NCI-H1048 (cell line): ENCODE results near the gene ALDH3B2.
"Not testable (repeated sequence)": the region's sequence is repeated elsewhere in the genome, so short reads cannot be mapped to it uniquely, and the experiment has no call there.

Experiments used
- DNase-seq: peaks from one replicate; lab custom pipeline; 2025; lab: John Stamatoyannopoulos, UW

The ALDH3B2 gene

DNA sequence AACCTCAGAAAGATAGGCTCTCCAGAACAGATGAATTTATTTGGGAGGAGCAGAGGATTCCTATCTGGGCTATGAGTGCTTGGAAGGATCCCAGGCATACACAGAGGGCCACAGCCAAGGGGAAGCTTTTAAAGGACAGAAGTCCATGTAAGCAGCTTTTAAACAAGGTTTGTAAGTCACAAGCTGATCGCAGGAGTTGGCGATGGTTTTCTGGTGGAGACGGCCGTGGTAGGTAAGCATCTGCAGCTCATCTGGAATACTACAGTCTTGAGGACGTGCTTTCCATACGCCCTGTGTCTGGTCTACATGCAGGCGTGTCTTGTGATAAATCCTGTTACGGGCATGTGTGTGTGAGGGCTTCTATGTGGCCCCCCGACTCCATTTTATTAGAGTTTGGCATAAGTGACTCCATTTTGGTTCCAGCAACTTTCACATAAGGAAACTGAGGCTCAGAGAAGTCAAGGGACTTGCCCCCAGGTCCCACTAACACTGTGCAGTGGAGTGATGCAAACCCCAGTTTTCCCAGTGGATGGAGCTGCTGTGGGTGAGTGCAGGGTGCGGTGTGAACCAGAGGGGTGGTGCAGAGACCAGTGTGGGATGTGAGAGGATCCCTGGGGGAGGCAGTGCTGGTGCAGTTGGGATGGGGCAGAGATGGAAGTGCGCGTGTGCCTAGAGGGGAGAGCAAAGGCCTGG is 12.1 kb downstream of the ALDH3B2 start:
- DNase-seq, result no peak

DNA sequence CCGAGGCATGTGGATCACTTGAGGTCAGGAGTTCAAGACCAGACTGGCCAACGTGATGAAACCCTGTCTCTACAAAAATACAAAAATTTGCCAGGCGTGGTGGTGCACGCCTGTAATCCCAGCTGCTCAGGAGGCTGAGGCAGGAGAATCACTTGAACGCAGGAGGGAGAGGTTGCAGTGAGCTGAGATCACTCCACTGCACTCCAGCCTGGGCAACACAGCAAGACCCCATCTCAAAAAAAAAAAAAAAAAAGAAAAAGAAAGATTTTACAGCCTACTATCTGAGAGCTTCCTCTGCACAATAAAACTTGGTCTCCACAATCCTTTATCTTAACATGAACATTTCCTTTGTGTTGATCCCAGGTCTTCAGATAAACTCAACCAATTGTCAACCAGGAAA is 13.7 kb downstream of the ALDH3B2 start:
- not testable (repeated sequence) for DNase-seq

DNA sequence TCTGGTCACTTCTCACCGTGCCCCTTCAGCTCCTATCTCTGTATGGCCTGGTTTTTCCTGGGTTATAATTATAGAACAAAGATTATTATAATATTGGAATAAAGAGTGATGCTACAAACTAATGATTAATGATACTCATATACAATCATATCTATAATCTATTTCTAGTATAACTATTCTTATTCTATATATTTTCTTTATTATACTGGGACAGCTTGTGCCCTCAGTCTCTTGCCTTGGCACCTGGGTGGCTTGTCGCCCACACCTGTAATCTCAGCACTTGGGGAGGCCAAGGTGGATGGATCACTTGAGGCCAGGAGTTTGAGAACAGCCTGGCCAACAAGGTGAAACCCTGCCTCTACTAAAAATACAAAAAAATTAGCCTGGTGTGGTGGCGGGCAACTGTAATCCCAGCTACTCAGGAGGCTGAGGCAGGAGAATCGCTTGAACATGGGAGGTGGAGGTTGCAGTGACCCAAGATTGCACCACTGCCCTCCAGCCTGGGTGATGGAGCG is 14.7 kb downstream of the ALDH3B2 start:
- DNase-seq, result not testable (repeated sequence)

DNA sequence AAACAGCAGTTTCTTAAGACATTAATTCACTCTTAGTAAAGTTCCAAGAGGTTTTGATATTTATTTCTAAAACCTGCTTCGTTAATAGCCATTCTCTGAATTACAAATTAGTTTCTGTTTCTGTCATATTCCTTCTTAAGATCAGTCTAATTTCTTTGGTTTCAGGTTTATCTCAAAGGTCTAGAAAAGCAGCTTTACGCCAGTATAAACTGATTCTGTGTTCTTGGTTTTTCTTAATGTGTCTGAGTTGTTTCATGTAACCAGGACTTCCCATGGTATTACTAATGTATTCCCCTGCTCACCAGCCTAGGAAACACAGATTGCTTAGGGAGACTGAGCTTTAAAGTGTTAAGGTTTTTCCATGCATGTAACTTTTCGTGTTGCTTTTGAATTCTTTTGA is 17.1 kb downstream of the ALDH3B2 start:
- DNase-seq, result no peak

DNA sequence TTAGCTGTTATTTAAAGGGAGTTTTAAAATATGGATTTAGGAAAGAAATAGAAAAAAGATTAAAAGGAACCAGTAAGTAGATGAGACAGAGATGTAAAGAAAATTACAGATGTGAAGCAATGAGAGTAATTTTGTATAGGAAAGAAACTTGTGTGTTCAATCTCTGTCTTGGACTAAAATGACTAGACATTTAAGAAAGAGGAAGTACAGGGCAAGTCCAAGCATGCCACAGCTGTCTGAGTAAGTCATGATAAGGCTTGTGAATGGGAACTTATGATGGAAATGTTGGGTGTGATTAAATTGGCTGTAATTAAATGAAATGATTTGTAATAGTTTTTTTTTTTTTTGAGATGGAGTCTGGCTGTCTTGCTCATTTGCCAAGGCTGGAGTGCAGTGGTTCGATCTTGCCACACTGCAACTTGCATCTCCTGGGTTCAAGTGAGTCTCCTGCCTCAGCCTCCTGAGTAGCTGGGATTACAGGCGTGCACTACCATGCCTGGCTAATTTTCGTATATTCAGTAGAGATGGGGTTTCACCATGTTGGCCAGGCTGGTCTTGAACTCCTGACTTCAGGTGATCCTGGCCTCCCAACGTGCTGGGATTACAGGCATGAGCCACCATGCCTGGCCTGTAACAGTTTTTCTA is 18.0 kb downstream of the ALDH3B2 start:
- no peak for DNase-seq

DNA sequence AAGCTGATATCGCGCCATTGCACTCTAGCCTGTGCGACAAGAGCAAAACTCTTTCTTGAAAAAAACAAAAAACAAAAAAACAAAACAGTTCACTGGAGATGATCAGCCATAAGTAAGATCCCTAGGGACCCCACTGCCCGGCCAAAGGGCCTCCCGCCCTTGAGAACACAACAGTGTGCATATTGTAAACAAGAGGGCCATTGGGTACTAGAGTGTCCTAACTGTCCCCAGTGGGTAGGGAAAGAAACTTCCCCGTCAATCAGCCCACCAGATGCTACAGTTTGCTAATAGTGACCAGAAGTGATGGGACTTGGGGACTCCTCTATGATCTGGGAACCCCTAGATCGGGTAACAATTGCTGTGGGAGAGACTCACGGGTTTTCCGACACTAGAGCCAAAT is 20.2 kb downstream of the ALDH3B2 start:
- DNase-seq, result no peak

DNA sequence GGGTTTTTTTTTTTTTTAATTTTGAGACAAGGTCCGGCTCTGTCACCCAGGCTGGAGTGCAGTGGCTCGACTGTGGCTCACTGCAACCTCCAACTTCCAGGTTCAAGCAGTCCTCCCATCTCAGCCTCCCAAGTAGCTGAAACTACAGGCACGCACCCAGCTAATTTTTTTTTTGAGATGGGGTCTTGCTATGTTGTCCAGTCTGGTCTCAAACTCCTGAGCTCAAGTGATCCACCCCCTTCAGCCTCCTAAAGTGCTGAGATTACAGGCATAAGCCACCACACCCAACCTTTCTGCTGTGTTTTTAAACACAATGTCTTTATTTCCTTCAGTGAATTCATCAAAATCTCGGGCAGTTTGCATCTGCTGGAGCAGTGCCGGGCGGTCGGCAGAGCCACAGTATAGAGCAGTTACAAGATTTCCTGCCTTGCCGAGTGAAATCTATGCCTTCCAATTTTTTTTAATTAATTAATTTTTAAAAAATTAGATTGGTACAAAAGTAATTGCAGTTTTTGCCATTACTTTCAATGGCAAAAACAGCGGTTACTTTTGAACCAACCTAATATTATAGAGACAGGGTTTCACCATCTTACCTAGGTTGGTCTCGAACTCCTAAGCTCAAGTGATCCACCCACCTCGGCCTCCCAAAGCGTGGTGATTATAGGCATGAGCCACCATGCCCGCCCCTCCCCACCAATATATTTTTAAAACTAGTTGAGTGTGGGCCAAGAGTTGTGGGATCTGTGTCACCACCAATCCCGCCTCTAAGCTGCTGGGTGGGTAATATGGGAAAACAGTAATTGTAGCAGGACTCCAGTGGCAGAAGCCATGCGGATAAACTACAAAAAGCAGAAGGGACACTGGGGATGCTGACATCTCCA is 21.2 kb downstream of the ALDH3B2 start:
- no peak for DNase-seq

DNA sequence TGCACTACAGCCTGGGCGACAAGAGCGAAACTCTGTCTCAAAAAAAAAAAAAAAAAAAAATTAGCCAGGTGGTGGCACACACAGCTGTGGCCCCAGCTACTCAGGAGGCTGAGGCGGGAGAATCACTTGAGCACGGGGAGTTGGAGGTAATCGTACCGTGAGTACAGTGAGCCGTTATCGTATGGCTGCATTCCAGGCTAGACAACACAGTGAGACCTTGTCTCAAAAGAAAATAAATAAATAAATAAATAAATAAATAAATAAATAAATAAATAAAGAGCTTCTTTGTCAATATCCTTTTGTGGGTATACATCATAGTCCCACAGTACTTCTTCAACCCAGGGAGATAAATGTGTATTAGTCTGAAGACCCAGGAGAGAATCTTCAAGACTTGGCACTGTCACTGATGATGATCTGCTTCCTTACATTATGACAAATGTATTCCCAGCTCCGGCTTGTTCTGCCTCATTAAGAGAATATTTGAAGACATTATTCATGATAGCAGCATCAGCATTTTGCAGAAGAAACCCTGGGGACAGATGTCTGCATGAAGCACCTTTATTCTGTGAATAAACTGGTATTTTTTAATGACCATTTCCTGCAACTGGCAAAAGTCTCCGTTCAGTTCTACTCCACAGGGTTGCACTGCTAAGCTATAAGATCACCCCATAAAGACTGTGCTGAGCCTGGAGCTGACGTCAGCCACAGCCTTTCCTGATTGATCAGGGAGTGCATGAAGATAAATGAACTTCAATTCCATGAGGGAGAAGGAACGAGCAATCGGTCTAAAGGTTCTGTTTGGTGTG is 22.2 kb downstream of the ALDH3B2 start:
- no peak for DNase-seq

DNA sequence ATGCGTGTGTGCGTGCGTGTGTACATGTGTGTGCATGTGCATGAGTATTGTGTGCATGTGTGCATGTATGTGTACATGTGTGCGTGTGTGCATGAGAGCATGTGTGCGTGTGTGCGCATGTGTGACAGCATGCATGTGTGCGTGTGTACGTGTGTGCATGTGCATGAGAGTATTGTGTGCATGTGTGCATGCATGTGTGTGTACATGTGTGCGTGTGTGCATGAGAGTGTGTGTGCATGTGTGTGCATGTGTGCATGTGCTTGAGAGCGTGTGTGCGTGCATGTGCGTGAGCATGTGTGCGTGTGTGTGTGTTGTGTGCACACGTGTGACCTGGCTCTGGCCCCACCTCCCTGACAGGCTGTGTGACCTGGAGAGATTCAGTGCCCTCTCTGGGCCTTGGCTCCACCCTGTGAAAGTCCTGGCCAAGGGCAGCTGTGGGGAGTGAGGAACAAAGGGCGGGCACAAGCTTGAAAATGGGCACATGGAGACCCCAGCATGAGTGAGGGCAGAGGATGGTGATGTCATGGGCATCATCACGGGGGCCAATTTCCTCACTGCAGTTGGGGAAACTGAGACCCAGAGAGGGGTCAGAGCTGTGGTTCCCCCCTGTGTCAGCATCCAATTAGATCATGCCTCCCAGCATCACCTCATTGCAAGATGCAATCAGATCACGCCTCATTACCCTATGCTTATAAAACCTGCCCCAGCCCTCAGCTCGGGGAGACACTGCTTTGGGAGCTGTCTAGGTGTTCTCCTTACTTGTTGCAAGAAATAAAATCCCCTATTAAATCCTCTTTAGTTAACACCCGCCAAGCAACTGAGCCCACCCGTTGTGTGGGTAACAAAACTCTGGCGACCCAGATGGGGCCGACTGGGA is 24.6 kb downstream of the ALDH3B2 start:
- DNase-seq, result no peak

DNA sequence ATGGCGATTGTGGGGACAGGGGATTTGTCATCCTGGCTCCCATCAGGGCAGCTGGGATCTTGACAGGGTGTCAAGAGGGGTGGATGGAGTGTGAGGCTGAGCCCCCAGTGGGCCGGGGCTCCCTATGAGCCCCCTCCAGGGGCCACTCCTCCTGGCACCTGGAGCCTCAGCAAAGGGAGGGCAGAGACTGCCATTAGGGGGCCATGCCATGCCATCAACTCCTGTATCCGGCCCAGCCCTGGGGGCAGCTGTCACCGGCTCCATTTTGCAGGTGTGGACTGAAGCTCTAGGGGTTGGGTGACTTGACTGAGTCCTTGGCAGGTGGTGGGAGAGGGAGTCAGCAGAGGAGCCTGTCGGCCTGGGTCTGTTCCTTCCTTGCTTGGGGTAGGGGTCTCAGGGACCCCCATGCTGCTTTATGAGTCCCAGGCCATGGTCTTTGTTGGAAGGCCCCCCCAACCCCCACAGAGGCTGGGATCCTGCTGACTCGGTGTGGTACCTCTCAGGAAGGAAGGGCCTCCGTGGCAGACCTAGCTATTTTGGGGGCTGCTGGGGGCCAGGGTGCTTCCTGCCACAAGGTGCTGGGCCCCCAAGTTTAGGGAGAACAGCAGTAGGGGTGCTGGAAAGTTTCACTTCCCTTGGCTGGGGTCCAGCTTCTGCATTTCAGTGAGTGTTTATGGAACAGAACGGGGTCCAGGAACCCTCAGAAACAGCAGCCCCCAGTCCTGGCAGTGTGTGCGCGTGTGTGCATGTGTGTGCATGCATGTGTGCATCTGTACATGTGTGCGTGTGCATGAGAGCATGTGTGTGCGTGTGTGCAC is 25.4 kb downstream of the ALDH3B2 start:
- no peak for DNase-seq

DNA sequence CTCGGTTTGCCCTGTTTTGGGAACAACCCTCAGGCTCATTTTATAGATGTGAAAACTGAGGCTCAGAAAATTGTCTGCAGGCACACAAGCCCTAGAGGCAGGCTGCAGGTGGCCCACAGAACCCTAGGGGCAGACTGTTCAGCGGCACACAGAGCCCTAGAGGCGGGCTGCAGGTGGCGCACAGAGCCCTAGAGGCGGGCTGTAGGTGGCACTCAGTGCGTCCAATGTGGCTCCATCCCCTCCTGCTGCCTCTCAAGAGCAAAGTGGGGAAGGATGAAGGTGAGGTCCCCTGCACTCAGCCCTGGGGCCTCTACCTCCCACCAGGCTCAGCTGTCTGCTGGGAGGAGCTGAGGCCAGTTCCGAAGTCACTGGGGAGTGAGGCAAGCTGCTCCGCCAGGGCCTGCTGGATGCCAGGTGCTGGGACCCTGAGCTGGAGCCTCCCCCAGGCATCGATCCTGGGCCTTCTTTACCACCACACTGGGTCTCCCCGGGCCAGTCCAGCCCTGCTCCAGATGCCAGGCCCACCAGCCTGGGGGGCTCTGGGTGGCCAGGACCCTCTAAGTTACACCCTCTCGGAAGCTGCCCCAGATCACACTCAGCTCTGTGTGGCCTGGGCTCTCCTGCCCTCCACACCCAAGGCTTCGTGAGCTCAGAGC is 26.2 kb downstream of the ALDH3B2 start:
- no peak for DNase-seq

DNA sequence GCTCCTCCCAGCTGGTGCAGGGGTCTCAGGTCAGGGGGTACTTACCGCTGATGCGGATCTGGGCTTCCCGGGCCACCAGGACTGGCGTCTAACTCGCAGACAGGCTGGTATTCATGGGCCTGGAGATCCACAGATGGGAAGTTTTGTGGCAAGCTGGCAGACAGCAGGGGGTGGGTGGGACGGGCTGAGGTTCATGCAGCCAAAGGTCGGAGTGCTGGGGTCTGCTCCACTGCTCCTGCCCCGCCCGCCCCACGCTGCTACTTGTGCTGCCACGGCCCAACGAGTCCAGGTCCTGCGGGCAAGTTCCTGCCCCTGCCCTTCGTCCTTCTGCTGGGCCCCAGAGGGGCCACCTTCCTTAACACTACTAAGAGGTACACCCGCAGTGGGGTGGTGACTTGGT is 27.0 kb downstream of the ALDH3B2 start:
- DNase-seq, result no peak

DNA sequence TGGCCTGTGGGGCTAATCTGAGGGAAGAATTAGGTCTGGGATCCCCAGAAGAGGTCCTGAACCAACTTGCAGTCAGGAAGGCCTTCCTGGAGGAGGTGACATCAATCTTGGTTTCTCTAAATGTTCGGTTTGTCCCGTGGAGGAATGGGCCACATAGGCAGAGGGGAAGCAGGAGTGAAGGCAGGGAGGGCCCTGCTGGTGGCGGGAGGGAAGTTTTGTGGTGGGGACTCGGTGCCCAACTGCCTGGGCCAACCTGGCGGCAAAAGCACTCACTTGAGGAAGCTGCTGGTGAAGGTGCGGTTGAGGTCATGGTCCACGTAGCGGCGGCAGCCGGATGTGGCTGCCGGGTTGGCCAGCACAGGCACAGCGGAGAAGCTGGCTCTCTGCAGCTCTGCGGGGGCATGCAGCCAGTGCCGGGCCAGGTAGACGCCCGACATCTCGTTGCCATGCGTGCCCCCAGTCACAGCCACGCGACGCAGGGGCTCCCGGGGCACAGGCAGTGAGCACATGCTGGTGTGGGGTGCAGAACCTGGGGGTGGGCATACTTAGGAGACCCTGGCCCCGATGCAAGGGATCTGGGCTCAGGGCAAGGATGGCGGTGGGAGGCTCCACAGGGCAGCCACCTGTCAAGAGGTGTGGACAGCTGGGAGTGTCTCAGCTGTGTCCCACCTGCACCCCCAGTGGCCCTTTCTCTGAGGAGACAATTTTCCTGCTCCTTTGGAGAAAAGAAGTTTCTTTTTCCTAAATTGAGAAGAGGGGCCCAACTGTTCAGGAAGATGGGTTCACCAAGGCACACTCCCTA is 27.7 kb downstream of the ALDH3B2 start:
- DNase-seq, result no peak

DNA sequence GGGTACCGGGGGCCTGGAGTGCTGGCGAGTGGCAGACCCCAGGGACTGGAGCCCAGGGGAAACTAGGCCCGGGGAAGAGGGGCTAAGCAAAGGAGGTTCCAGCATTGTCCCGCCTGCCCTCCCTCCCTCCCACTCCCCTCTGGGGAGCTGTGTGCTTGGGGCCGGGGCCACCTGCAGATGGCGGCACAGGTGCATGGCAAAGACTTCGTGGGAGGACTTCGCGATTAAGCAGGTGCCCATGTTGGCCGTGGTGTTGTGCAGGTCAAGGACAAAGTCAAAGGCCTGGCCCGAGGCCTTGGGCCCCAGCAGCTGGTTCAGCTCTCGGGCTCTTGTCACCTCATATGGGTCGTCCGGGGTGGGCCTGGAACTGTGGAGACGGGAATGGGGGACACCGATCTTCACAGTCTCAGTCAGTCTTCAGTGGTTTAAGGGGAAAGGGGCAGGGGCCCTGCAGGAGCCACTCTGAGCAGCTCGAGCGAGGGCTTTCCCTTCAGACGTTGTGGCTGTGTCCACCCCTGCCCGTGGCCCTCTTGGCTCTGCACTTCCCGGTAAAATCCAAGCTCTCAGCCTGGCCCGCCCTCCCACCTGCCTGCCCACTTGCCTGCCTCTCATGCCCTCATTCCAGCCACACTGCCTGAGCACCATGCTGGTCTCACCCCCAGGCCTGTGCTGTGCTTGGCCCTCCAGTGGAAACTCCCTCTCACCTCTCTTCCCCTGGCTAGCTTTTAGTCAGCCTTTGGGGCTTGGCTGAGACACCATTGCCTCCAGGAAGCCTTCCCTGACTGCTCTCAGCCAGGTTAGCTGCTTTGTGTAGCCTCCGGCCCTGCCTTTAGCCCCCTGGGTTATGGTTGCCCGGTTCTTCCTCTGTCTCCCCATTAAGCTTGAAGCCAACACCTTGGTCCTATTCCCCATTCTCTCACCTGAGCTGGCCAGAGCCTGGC is 28.6 kb downstream of the ALDH3B2 start:
- DNase-seq, result no peak

DNA sequence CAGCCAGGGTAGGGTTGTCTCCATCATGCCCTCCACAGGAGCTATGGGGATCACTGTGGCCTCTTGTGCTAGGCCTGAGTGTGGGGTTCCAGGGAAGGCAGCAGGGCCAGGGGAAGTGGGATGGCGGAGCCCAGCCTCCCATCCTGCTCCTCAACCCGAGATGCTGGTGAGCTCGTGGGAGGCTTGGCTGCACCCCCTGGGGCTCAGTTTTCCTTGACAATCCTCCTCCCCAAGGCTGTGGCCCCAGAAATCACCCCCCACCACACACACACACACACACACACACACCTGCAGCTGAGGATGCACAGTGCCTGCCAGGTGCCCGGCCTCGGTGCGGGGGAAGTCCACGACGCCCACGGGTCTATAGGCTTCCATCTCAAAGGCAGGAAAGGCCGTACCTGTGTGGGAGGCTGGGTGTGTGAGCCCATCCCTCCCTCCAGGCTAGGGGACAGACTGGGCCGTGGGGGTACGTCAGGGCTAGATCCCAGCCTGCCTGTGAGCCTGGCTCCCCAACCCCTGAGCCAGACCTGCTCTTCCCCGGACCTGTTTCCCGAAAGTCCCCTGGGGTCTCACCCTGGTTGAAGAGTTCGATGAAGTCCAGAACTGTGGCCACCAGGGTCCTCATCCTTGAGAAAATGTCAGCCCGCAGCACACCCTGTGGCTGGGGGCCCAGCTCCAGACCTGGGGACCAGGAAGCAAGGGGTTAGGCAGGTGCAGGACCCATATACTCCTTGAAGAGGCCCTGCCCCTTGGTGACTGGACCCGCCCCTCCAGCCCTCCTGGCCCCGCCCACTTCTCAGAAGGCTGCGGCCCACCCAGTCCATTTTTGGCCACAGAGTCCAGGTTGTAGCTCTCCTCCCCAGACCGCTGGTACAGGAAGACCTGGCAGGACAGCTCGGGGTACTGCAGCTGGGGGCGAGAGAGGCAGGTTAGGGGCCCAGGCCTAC is 29.7 kb downstream of the ALDH3B2 start:
- no peak for DNase-seq

DNA sequence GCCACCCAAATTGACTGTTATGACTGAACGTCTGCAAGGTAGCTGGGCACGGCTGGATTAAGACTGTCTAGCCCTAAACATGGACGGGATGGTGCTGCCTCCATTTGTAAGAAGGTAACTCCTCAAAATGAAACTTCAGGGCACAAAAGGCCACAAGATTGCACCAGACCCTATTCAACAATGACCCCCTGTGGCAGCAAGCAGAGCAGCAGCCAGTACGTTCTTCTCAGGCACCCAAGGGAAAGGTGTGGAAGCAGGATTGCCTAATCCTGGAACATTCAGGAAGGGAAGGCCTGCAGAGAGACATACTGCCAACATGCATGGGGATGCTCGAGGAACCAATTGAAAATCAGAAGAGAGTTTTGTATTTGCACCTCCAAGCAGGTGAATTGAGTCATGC is 30.4 kb downstream of the ALDH3B2 start:
- DNase-seq, result no peak
